GM18526 (cell line): ENCODE results near the gene DSCAML1.

Experiments used
- POLR2A ChIP-seq: IDR thresholded peaks from 3 replicates; pipeline ENCODE4 v1.6.1; 2011; ENCODE audit not compliant: insufficient read length; ENCODE audit errors: extremely low read depth

The DSCAML1 gene

DNA sequence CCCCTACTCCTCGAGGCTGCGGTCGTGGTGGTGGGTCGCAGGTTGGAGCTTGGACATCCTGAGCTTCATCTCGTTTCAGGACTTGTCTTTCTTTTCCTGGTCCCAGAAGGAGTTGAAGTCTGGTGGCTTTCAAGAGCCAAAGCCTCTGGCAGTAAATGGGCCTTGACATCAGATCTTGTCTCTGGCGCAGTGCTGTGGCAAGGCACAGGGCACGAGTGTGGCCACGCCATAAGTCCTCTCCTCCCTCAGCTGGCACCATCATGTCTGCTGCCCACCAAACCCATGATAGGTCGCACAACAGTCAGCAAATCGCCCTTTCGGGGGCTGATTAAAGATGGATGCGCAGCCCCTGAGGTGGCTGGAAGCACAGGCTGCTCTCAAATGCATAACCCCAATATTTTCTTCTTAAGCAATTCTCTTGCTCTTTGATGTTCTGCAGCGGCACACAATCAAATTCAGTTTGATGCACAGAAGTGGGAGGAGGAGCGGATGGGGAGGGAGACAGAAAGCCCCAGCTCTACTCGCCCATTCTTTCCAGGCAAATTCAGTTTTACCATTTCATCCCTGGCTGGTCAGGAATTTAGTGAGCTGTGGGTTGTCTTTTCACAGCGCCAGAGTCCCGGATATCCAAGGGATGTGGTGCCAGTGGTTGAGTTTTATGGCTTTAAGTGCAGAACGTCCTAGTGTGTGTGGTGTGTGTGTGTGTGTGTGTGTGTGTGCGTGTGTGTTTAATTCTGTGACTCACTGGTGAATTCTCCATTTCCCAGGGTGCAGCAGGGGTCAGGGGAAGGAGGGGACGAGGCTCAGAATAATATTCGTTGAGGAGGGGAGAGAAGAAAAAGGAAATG is 162.0 kb downstream of the DSCAML1 start:
- no peak for TF ChIP-seq POLR2A

DNA sequence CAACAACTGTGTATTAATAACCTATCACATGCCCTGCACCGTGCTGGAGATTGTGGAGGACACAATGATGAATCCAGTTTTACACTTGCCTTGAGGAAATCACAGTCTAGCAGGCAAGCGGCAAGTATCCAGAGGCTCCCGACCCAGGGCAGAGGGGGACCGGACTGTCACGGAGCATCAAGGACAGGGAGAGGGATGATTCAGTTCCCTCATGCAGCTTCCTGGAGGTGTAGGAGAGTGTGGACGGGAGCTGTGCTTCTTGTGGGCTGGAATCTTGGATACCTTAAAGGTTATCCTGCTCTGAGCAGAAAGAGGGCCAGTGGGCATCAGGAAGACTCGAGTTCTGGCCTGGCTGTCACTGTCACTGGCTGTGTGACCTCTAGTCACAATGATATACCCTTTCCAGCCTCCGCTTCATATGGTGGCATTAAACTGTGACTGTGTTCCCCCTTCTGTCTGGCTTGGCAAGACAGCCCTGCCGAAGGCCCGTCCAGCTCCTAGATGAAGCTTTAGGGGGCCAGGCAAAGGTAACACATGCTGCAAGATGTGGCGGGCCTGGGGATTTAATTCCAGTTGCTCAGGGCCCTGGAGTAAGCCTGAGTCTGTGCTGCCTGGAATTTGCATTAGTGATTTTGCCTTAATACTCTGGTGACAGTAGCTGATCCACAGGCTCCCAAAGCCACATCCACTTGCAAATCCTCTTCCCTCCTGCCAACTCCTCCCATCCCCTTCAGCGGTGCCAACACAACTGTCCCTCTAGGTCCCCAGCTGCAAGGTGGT is 162.8 kb downstream of the DSCAML1 start:
- TF ChIP-seq POLR2A: no peak

DNA sequence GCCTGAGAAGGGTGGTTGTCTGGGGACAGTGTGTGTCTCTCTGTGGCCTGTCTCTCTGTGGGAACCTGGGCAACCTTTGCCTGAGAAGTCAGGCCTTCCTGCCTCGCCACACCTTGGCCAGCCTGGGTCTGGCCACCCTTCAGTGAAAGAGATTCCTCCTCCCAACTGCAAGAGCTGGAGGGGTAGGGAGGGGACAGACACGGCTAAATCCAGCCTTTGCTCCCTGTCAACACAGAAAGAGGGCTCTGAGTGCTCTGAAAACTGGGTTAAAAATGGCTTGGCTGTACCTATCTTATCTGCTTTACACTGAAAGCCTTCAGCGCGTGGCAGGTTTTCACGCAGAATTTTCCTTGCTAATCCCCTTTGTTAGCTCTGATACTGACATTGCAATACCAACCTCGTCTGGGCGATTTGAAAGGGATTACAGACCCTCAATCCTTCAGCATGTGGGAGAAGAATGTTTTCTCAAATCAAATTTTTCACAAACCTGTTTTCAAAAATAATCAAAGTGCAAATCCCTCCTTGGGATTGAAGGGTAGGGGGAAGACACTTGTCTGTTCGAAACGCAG is 163.7 kb downstream of the DSCAML1 start:
- TF ChIP-seq POLR2A: no peak

DNA sequence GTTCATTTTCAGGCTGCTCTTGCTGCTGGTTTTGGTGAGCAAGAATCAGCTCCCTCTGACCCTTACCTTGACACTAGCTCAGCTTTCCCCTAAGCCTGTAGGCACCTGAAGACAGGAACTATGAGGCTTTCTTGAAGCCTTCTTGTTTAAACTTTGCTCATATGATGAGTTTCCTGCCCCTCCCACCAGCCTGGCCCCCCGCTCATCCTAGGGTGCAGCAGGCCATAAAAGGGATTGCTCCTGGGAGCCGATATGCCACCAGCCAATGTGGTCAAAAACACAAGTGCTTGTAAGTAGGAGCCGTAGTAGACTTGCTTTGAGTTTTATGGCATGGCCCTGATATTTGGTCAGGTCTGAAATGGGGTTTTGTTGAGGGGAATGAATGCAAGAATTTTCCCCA is 164.7 kb downstream of the DSCAML1 start:
- no peak for TF ChIP-seq POLR2A

DNA sequence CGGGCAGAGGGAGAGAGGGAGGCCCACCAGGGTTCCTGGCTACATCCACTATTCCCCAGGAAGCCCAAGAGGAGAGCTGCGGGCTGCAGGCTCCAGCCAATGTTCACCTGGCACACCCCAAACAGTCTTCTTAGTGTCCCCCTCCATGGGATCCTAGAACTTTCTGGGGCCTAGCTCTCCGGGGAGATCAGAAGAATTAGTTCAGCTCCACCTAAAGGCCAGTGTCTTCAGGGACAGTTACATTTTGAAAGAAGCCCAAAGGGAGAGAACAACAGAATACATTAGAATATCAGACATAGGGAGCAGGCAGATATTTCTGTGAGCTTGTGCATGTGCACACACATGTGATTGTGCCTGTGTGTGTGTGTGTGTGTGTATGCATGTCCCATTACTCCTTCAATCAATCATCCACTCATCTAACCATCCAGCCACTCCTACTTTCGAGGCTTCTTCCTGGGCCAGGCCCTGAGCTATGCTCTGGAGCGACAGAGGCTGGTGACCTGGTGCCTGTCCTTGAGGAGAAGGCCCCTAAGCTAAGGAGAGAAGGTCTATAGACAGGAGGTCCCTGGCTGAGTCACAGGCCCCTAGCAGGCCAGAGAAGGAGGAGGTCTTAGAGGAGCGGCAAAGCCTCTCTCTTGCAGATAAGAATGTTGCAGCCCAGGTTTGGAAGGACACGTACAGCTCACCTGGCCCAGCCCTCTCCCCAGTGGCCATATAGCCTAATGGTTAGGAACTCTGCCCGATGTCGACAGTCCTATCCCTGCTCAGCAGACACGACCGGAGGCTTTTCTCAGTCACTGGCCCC is 165.5 kb downstream of the DSCAML1 start:
- TF ChIP-seq POLR2A: no peak

DNA sequence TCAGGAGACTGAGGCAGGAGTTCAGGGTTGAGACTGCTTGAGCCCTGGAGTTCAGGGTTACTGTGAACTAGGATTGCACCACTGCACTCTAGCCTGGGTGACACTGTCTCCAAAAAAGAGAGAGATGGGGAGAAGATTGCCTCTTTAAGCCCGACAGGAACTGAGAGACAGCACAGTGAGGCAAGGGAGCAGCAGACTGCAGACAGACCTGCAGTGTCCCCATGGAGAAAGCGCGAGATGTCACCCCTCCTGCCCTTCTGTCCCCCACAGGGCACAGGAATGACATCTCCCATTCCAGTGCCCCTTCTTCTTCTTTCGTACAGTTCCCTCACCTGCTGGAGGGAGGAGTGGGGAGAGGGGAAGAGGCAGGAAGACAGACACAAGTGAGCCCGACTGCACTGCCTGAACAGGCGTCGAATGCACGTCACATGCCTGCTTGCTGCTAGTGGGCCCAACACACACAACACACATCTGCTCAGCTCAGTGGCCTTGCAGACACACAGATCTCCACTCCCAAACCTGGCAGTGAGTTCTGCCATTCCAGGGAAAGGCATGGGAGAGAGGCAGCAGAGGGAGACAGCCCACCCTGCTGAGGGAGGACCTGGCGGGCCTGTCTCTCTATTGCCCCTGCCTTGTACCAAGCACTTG is 167.0 kb downstream of the DSCAML1 start:
- no peak for TF ChIP-seq POLR2A

DNA sequence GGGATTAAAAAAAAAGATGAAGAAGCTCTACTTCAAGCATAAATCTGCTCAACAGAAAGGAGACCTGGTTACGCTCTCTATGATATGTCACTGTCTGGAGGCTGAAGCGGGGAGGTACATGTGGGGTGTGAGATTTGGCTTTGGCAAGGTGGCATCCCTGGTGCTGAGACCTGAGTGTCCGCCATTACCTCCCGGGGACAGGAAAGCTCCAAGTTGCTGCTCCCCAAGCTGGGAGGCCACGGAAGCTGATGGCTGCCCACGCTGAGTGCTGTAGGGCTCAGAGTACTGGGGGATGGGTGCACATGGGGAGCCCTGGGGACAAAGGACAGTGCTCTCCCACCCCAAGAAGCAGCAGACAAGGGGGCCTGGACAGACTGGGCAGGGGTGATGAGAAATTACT is 167.9 kb downstream of the DSCAML1 start:
- no peak for TF ChIP-seq POLR2A

DNA sequence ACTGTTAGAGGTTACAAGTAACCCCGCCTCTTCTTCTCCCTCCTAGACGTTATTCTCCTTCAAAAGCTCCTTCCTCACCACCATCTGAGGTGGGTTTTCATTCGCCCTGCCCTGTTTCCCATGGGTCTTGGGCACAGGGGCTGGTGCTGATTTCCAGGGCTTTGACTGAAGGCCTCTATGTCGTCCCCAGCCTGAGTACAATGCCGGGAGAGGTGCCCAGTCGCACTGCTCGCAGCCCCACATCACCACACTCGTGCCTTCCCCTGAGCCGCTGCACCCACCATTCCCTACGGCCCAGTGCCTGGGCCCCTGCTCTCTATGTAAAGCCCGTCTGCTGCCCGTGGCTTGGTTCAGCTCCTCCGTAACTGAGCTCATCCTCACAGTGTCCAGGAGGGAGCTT is 169.8 kb downstream of the DSCAML1 start:
- TF ChIP-seq POLR2A: no peak

DNA sequence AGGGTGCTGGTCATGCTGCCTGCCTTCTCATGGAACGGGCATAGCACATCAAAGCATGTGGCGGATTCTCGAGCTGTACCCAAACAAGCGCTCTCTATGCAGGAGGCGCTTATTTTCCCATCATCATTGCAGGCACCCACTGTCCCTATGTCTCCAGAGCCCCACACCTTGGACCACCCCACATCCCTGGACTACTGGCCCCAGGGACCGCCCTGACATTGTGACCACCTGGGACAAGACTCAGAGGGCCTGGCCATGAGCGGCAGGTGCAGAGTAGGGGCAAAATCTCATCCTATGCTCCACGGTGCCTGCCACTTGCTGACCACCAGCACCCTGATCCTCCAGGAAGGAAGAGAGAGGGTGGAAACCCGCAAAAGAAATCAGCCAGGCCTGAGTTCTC is 170.4 kb downstream of the DSCAML1 start:
- TF ChIP-seq POLR2A: no peak

DNA sequence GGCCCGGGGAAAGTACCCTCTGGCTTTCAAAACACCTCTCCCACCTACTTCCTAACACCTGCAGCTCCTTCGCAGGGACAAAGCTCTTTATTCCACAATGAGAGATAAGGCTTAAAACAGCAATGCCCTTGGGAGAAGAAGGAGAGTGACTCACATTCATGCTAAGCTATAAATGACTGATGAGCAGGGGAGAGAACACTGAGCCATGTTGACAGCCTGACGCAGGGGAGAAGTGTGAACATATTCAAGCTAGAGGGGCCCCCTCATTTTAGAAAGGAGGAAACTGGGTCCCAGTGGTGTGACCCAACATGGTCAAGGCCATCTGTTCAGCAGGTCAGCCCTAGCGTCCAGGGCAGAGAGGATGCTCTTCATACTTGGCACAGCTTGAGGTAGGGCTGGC is 171.8 kb downstream of the DSCAML1 start:
- no peak for TF ChIP-seq POLR2A

DNA sequence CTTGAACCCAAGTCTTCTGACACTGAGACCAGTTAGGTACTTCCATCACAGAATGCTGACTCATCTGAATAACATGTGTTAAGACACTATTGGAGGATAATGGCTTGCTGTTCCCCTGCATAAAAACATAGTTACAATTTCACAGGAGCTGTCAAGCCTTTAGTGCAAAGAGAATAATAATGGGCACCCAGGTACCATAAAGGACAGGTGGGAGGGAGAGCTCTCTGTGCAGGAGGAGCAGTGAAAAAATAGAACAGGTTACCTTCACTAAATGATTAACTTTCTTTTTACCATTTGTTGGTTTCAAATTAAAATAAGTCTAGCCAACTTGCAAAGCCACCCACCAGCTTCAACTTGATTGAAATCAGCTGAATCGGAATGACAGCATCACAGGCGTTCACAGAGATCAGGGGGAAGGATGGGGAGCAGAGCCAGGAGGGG is 173.2 kb downstream of the DSCAML1 start:
- no peak for TF ChIP-seq POLR2A

DNA sequence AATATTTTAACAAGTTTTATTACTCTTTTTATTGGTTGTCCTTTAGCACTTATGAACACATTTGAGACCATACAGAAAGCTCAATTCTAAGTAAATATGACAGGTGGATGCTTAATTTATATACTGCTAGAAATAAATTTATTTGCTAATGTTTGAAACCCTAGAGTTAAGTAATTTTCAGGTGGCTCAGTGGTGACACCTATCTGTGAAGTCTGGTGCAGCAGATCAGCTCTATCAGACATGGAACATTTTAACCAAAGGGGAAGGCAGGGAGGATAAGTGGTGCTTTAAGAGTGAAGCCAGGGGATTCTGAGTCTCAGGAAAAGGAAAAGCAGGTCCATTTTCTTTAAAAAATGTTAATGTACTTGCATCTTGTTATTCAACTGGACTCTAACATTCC is 175.8 kb downstream of the DSCAML1 start:
- TF ChIP-seq POLR2A: no peak

DNA sequence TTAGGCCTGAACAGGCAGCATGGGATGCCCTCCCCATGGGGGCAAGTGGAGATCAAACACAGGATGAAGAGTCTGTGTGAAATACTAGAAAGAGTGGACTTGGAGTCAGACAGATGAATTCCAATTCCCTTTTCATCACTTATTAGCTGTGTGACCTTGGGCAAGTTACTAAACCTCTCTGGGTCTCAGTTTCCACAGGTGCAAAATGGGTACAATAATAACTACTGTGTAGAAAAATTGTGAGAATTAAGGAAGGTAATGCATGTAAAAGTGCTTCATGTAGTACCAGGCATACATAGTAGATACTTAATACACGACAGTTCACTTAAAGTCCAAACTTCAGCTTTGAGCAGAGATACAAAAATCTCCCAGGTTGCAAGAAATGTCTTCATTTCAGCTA is 176.4 kb downstream of the DSCAML1 start:
- TF ChIP-seq POLR2A: no peak

DNA sequence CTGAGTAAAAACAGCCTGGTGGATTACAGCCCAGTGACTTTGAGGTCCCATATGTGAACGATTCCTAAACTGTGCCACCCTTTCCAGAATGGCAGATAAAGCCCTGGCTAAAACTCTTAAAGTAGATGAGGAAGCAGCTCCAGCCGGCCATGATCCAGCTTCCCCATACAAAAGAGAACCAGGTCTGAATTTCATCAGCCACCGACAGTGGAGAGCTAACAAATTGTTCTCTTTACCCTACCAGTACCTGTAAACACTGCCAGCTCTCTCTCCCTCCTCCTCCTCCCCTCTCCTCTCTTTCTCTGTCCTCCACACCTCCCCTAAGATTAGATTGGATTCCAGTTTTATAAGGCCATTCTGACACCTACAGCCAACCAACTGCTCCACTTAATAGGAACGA is 176.9 kb downstream of the DSCAML1 start:
- no peak for TF ChIP-seq POLR2A

DNA sequence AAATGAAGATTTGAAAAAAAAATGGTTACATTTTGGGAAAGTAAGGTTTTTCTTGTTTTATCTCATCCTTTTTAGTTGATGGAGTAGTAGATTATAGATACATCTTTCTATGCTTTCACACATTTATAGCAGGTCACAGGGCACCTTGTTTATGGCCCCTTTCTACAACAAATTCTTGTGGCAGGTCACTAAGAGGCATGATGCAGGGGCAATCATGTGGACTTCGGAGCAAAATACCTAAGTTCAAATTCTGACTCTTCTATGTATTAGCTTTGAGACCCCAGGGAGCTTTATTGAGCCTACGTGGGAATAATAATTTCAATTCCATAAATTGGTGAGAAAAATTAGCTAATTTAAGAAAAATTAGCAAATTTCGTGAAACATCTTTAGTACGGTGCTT is 177.4 kb downstream of the DSCAML1 start:
- TF ChIP-seq POLR2A: no peak
